ENCODE data around the gene MAP3K4.

Gene MAP3K4

DNA sequence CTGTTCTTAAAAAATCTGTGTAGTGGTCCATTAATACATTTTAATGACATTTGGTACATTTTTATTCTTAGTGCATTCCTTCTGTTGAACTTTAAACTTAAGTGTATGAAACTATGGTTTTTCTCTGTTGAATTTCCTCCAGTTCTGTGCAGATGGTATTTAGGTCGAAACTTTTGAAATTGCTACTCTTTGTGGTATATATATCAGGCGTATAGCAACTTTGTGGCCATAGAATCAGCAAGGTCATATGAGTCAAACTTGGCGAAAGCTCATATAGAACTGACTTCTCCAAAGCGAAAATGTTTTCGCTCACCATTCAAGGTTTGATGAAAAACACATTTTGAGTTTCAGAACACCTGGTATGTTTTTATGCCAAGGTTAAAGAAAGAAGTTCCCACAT lies 93.7 kb downstream of the MAP3K4 start:
- DNase-seq (ENCODE audit: insufficient read length, low spot score) (no peak), FAIRE-seq (peak; percentile 55)
- TF ChIP-seq POU2F2 (IDR thresholded peaks at IDR 0.05; ENCODE audit: low read depth, low read length) (no peak), TAF1 (IDR thresholded peaks at IDR 0.05; ENCODE audit: low read depth, low read length) (no peak), POLR2A (IDR thresholded peaks at IDR 0.05; ENCODE audit: low read depth, low read length) (no peak), SPI1 (IDR thresholded peaks at IDR 0.05; ENCODE audit: low read depth, low read length) (no peak), POLR2AphosphoS5 (IDR thresholded peaks at IDR 0.05; ENCODE audit: low read depth, low read length) (no peak), PAX5 (IDR thresholded peaks at IDR 0.05; ENCODE audit: insufficient read depth, low read length, severe bottlenecking) (no peak)

DNA sequence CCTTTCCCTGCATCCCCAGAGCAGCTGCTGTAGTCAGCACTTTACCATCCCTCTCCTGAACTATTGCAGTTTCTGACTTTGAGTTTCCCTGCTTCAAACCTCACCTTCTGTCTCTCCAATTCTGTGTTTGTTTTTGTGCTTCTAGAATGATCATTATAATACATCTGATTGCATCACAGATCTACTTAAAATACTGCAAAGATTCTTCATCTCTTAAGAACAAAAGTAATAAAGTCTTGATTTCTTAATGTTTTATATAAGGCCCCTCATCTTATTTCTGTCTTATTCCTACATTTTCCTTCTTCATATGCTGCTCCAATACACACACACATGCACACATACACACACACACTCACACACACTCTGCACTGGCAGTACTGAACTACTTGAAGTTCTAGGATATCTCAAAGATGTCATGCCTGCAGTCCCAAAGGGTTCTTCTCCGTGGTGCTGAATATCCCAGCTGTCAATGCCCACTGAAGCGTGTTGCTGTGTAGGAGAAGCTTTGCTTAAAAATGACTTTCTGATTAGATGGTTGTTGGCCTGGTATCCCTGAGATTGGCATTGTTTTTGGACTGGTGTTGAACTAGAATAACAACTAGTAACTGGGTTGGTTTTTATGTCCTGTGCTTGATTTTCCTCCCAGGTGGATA lies 97.2 kb downstream of the MAP3K4 start:
- no peak for DNase-seq (ENCODE audit: insufficient read length, low spot score)
- FAIRE-seq, result no peak
- no peak for TF ChIP-seq SPI1 (IDR thresholded peaks at IDR 0.05; ENCODE audit: low read depth, low read length)
- no peak for TF ChIP-seq PAX5 (IDR thresholded peaks at IDR 0.05; ENCODE audit: insufficient read depth, low read length, severe bottlenecking)
- TF ChIP-seq POLR2AphosphoS5 (IDR thresholded peaks at IDR 0.05; ENCODE audit: low read depth, low read length), result no peak
- no peak for TF ChIP-seq TAF1 (IDR thresholded peaks at IDR 0.05; ENCODE audit: low read depth, low read length)
- TF ChIP-seq POLR2A (IDR thresholded peaks at IDR 0.05; ENCODE audit: low read depth, low read length), result no peak
- no peak for TF ChIP-seq POU2F2 (IDR thresholded peaks at IDR 0.05; ENCODE audit: low read depth, low read length)

DNA sequence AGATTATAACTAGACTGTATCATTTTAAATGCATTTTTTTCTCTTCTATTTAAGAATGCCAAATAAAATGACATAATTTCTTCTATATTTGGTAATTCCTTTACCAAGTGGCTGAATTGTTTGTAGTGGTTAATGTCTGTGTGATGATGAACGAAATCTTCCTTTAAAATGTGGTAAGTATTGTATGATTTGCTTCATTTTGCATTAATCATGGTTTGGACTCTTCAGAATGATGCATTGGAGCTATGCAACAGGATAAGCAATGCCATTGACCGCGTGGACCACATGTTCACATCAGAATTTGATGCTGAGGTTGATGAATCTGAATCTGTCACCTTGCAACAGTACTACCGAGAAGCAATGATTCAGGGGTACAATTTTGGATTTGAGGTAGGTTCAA lies 99.6 kb downstream of the MAP3K4 start:
- TF ChIP-seq TAF1 (IDR thresholded peaks at IDR 0.05; ENCODE audit: low read depth, low read length) (no peak), POLR2A (IDR thresholded peaks at IDR 0.05; ENCODE audit: low read depth, low read length) (no peak), SPI1 (IDR thresholded peaks at IDR 0.05; ENCODE audit: low read depth, low read length) (no peak), PAX5 (IDR thresholded peaks at IDR 0.05; ENCODE audit: insufficient read depth, low read length, severe bottlenecking) (no peak), POU2F2 (IDR thresholded peaks at IDR 0.05; ENCODE audit: low read depth, low read length) (no peak), POLR2AphosphoS5 (IDR thresholded peaks at IDR 0.05; ENCODE audit: low read depth, low read length) (no peak)
- DNase-seq (ENCODE audit: insufficient read length, low spot score) (no peak), FAIRE-seq (no peak)

DNA sequence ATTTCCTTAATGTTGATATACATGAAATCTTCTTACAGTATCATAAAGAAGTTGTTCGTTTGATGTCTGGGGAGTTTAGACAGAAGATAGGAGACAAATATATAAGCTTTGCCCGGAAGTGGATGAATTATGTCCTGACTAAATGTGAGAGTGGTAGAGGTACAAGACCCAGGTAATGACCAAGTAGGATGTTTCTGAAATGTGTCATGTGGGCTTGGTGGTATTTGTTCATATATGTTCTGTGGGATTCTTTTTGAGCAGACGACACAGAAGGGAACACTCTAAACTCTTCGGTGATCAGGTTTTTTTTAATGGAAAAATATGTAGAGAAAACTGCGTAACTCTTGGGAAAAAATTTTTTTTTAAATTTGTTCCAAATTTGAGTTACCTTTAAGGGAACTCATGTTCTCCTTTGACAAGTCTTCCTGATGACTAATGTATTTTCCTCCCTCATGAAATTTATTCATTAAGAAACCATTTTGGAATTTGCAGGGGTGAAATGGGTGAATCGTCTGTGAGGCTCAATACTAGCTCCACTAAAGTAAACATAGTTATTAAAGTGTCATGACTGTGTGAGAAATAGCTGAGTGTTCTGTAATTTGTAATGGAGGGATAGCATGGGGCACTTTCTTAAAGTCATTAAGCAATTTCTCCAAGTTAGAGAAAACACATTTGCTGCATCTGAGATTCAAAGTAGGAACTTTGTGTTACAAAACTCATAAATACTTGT lies 100.6 kb downstream of the MAP3K4 start:
- DNase-seq (ENCODE audit: insufficient read length, low spot score), result no peak
- TF ChIP-seq TAF1 (IDR thresholded peaks at IDR 0.05; ENCODE audit: low read depth, low read length), result no peak
- TF ChIP-seq POLR2AphosphoS5 (IDR thresholded peaks at IDR 0.05; ENCODE audit: low read depth, low read length), result no peak
- no peak for TF ChIP-seq POU2F2 (IDR thresholded peaks at IDR 0.05; ENCODE audit: low read depth, low read length)
- TF ChIP-seq POLR2A (IDR thresholded peaks at IDR 0.05; ENCODE audit: low read depth, low read length), result no peak
- no peak for TF ChIP-seq PAX5 (IDR thresholded peaks at IDR 0.05; ENCODE audit: insufficient read depth, low read length, severe bottlenecking)
- TF ChIP-seq SPI1 (IDR thresholded peaks at IDR 0.05; ENCODE audit: low read depth, low read length), result no peak
- FAIRE-seq, result no peak

DNA sequence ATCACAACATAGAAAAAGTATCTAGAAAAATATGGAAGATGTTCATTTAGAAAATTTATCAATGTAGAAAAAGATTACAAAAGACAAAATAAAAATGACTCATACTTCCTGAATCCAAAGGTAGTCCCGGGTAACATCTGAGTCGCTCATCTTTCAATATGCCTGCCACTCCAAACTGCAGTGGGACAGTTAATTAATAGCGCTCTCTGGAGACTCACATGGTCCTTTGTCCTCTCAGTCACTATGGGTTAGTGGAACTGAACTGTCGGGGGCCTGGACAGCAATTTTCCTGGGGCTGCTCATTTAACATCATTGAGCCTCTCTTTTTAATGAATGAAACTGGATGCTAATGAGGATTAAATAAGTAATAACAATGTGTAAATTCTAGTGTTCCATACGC lies 103.4 kb downstream of the MAP3K4 start:
- TF ChIP-seq PAX5 (IDR thresholded peaks at IDR 0.05; ENCODE audit: insufficient read depth, low read length, severe bottlenecking) (no peak), POU2F2 (IDR thresholded peaks at IDR 0.05; ENCODE audit: low read depth, low read length) (no peak), POLR2AphosphoS5 (IDR thresholded peaks at IDR 0.05; ENCODE audit: low read depth, low read length) (no peak), POLR2A (IDR thresholded peaks at IDR 0.05; ENCODE audit: low read depth, low read length) (no peak), TAF1 (IDR thresholded peaks at IDR 0.05; ENCODE audit: low read depth, low read length) (no peak)
- DNase-seq (ENCODE audit: insufficient read length, low spot score), result no peak
- no peak for FAIRE-seq

DNA sequence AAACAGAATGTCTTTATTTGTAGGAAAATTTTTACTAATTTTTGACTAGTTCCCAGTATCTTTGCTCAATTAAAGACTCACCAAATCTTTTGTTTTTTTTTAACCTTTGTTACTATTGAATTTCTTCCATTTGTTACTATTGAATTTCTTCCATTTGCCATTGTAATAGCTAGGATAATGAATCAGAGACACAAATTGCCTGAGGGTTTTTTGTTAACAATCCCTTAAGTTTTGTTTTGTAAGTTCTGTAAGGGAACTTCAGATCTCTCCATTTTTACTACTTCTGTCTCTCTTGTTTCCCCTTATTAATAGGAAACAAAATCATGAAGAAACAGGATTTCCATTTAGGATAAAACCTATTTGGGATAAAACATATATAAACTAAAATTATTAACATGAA lies 104.3 kb downstream of the MAP3K4 start:
- DNase-seq (ENCODE audit: insufficient read length, low spot score), result no peak
- FAIRE-seq, result no peak
- TF ChIP-seq POLR2A (IDR thresholded peaks at IDR 0.05; ENCODE audit: low read depth, low read length) (no peak), POLR2AphosphoS5 (IDR thresholded peaks at IDR 0.05; ENCODE audit: low read depth, low read length) (no peak), SPI1 (IDR thresholded peaks at IDR 0.05; ENCODE audit: low read depth, low read length) (no peak)

DNA sequence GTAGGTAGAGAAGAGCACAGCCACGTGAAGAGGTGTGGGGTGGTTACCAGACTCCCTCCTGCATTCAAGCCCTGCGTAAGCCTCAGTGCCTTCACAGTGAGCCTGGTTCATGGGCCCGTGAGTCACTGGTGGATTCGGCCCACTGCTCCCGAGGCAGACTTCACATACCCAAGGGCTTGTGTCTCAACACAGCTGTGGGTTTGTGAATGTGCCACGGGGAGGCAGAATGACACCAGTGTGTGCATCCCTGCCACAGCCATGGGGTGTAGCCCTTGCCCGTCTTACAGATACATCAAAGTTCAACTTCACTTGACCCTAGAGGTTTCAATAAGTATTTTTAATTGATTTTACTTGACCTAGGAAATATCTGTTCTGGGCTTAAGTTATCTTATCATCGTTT lies 108.5 kb downstream of the MAP3K4 start:
- no peak for FAIRE-seq
- DNase-seq (ENCODE audit: insufficient read length, low spot score), result no peak
- no peak for TF ChIP-seq TAF1 (IDR thresholded peaks at IDR 0.05; ENCODE audit: low read depth, low read length)
- TF ChIP-seq SPI1 (IDR thresholded peaks at IDR 0.05; ENCODE audit: low read depth, low read length), result no peak
- TF ChIP-seq POU2F2 (IDR thresholded peaks at IDR 0.05; ENCODE audit: low read depth, low read length), result no peak

DNA sequence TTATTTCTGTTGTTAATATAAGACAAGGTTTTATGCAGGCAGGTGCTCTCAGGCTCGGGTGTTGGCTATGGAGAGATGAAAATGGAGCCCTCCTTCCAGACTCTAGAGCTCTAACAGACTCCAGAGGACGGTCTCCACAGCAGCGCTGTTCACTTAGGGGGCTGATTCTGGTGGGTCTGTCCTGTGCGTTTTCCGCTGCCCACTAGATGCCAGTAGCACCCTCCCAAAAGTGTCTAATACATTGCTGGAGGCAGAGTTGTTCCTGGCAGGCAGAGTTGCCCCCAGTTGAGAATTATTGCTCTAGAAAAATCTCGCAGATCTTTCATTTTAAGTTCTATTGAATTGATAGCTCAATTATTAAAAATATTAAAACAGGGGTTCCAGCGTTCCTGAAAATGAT lies 109.9 kb downstream of the MAP3K4 start:
- TF ChIP-seq SPI1 (IDR thresholded peaks at IDR 0.05; ENCODE audit: low read depth, low read length), result no peak
- no peak for TF ChIP-seq PAX5 (IDR thresholded peaks at IDR 0.05; ENCODE audit: insufficient read depth, low read length, severe bottlenecking)
- no peak for TF ChIP-seq POLR2A (IDR thresholded peaks at IDR 0.05; ENCODE audit: low read depth, low read length)
- TF ChIP-seq POLR2AphosphoS5 (IDR thresholded peaks at IDR 0.05; ENCODE audit: low read depth, low read length), result no peak
- no peak for TF ChIP-seq TAF1 (IDR thresholded peaks at IDR 0.05; ENCODE audit: low read depth, low read length)
- TF ChIP-seq POU2F2 (IDR thresholded peaks at IDR 0.05; ENCODE audit: low read depth, low read length), result no peak
- DNase-seq (ENCODE audit: insufficient read length, low spot score) (no peak), FAIRE-seq (no peak)

DNA sequence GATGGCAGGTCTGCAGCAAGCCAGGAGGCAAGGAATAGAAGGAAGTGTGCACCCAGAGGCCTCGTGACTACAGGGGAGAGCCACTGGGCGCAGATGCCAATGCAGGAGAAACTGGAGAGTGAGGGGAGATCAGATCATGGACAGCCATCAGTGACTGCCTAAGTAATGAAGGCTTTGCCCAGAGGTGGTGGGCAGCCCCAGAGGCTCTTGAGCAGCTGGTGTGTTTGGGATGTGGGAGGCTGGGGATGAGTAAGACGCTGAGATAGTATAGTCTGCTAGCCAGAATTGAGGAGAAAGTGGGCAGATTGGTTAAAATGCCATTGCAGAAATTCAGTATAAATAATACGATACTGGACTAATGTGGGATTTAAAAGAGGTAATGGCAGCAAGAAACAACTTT lies 111.9 kb downstream of the MAP3K4 start:
- TF ChIP-seq POLR2A (IDR thresholded peaks at IDR 0.05; ENCODE audit: low read depth, low read length) (no peak), SPI1 (IDR thresholded peaks at IDR 0.05; ENCODE audit: low read depth, low read length) (no peak), TAF1 (IDR thresholded peaks at IDR 0.05; ENCODE audit: low read depth, low read length) (no peak), POU2F2 (IDR thresholded peaks at IDR 0.05; ENCODE audit: low read depth, low read length) (no peak), POLR2AphosphoS5 (IDR thresholded peaks at IDR 0.05; ENCODE audit: low read depth, low read length) (no peak), PAX5 (IDR thresholded peaks at IDR 0.05; ENCODE audit: insufficient read depth, low read length, severe bottlenecking) (no peak)
- no peak for FAIRE-seq
- DNase-seq (ENCODE audit: insufficient read length, low spot score), result no peak

DNA sequence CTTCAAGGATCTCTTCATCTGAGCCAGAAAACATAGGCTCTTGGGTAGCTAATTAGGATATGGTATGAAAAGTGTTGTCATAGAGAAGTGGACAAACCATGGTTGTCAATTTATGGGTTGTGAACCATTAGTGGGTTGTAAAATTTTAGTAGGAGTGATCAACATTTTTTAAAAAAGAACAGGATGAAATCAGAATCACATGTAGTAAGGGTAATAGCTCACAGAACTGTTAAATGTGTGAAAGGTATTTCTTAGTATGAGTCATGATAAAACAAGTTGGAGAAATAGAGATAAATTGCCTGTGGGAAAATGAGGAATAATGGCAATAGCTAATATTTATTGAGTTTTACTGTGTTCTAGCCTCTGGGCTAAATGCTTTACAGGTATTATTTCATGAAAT lies 113.4 kb downstream of the MAP3K4 start:
- FAIRE-seq, result no peak
- TF ChIP-seq SPI1 (IDR thresholded peaks at IDR 0.05; ENCODE audit: low read depth, low read length) (no peak), POLR2A (IDR thresholded peaks at IDR 0.05; ENCODE audit: low read depth, low read length) (no peak), TAF1 (IDR thresholded peaks at IDR 0.05; ENCODE audit: low read depth, low read length) (no peak), POLR2AphosphoS5 (IDR thresholded peaks at IDR 0.05; ENCODE audit: low read depth, low read length) (no peak), PAX5 (IDR thresholded peaks at IDR 0.05; ENCODE audit: insufficient read depth, low read length, severe bottlenecking) (no peak), POU2F2 (IDR thresholded peaks at IDR 0.05; ENCODE audit: low read depth, low read length) (no peak)
- no peak for DNase-seq (ENCODE audit: insufficient read length, low spot score)
